Neuronal stem cell (in vitro differentiated cells): Measurements from ENCODE around the gene AGPAT2.

ENCODE experiments used
- DNase-seq: peaks from one replicate; pipeline ENCODE4 v3.0.0-alpha.2; 2013; ENCODE audit warnings: low spot score
- H2AFZ ChIP-seq: one replicate; pipeline ENCODE4 v1.6.1; 2013; ENCODE audit warnings: mild to moderate bottlenecking, low read length, inconsistent platforms
- H2AK5ac ChIP-seq: 2 replicates; pipeline ENCODE4 v1.6.1; 2013; ENCODE audit warnings: low read depth, mild to moderate bottlenecking, inconsistent platforms, low read length, moderate library complexity, mixed read lengths
- H2BK120ac ChIP-seq: 2 replicates; pipeline ENCODE4 v1.6.1; 2013; ENCODE audit warnings: low read depth, mild to moderate bottlenecking, inconsistent platforms, low read length, moderate library complexity, mixed read lengths
- H2BK12ac ChIP-seq: one replicate; pipeline ENCODE4 v1.6.1; 2013; ENCODE audit warnings: low read length, inconsistent platforms
- H2BK15ac ChIP-seq: 2 replicates; pipeline ENCODE4 v1.6.1; 2013; ENCODE audit warnings: mild to moderate bottlenecking, low read length, inconsistent platforms, mixed read lengths
- H2BK5ac ChIP-seq: one replicate; pipeline ENCODE4 v1.6.1; 2013; ENCODE audit warnings: inconsistent platforms, mild to moderate bottlenecking, low read length, moderate library complexity
- H3K14ac ChIP-seq: one replicate; pipeline ENCODE4 v1.6.1; 2013; ENCODE audit warnings: low read length, inconsistent platforms
- H3K18ac ChIP-seq: 2 replicates; pipeline ENCODE4 v1.6.1; 2013; ENCODE audit warnings: low read length, inconsistent platforms
- H3K23ac ChIP-seq: 2 replicates; pipeline ENCODE4 v1.6.1; 2013; ENCODE audit warnings: low read depth, mild to moderate bottlenecking, mixed read lengths, low read length, inconsistent platforms; ENCODE audit not compliant: poor library complexity
- H3K27ac ChIP-seq: replicated peaks from 3 replicates; pipeline ENCODE4 v1.5.1; 2013; ENCODE audit warnings: low read length, inconsistent platforms
- H3K27me3 ChIP-seq, 3 experiments: 2 replicates each; pipeline ENCODE4 v1.6.1; 2013; ENCODE audit warnings: low read length in 3 of 3, mild to moderate bottlenecking in 2 of 3, inconsistent platforms in 1 of 3, low read depth in 1 of 3, mixed read lengths in 1 of 3, moderate library complexity in 1 of 3; ENCODE audit not compliant: control insufficient read depth in 3 of 3, insufficient read depth in 3 of 3
- H3K36me3 ChIP-seq, 2 donors: replicated peaks in 1 of 2; 2 replicates each; pipeline ENCODE4 v1.6.1; 2013; ENCODE audit warnings: low read length in 2 of 2; ENCODE audit not compliant: control insufficient read depth in 2 of 2, insufficient read depth in 2 of 2
- H3K4ac ChIP-seq: 2 replicates; pipeline ENCODE4 v1.6.1; 2013; ENCODE audit warnings: inconsistent platforms, mild to moderate bottlenecking, low read length, moderate library complexity
- H3K4me1 ChIP-seq, 2 donors: 1 replicate in 1 of 2; 2 replicates in 1 of 2; pipeline ENCODE4 v1.6.1; 2013; ENCODE audit warnings: low read length in 2 of 2, low read depth in 1 of 2; ENCODE audit not compliant: control insufficient read depth in 2 of 2, insufficient read depth in 1 of 2
- H3K4me2 ChIP-seq: one replicate; pipeline ENCODE4 v1.6.1; 2013; ENCODE audit warnings: mild to moderate bottlenecking, low read length, inconsistent platforms; ENCODE audit not compliant: insufficient read depth, poor library complexity, severe bottlenecking
- H3K4me3 ChIP-seq, 2 donors: 2 replicates each; pipeline ENCODE4 v1.5.1; 2013; ENCODE audit warnings: low read length in 2 of 2, mild to moderate bottlenecking in 2 of 2, inconsistent platforms in 1 of 2, moderate library complexity in 1 of 2
- H3K79me1 ChIP-seq: one replicate; pipeline ENCODE4 v1.6.1; 2013; ENCODE audit warnings: low read depth, mild to moderate bottlenecking, inconsistent platforms, low read length, moderate library complexity
- H3K9ac ChIP-seq: one replicate; pipeline ENCODE4 v1.6.1; 2013; ENCODE audit warnings: mild to moderate bottlenecking, low read depth, low read length, inconsistent platforms; ENCODE audit not compliant: poor library complexity
- H3K9me3 ChIP-seq, 2 donors: replicated peaks in 1 of 2; 2 replicates each; pipeline versions ENCODE3 to v1.6.1; 2013; ENCODE audit warnings: low read length in 2 of 2, mild to moderate bottlenecking in 2 of 2, inconsistent platforms in 1 of 2, low read depth in 1 of 2, mixed read lengths in 1 of 2, moderate library complexity in 1 of 2; ENCODE audit not compliant: control insufficient read depth in 2 of 2, insufficient read depth in 1 of 2
- H4K8ac ChIP-seq: one replicate; pipeline ENCODE4 v1.6.1; 2013; ENCODE audit warnings: low read depth, mild to moderate bottlenecking, inconsistent platforms, low read length, moderate library complexity
- H4K91ac ChIP-seq: one replicate; pipeline ENCODE4 v1.6.1; 2013; ENCODE audit warnings: low read length, low read depth, mild to moderate bottlenecking, inconsistent platforms; ENCODE audit not compliant: poor library complexity
- WGBS, 2 donors: extraction: QIAGEN DNeasy Blood & Tissue Kit; methylation state at CpG; one replicate each; pipeline ENCODE4 v1.1.7; 2013; ENCODE audit warnings: missing lambda C conversion rate in 2 of 2, mixed read lengths in 1 of 2; ENCODE audit not compliant: insufficient read length in 2 of 2, insufficient replicate concordance in 1 of 2; ENCODE audit errors: extremely low coverage in 2 of 2; 5-methylcytosine and 5-hydroxymethylcytosine counted together

Gene AGPAT2

GRCh38 chr9:136643596-136644342 is 43.5 kb downstream of the AGPAT2 start:
- H4K8ac ChIP-seq: no peak overlapping the region
- H4K91ac ChIP-seq: no peak overlapping the region
- H2BK120ac ChIP-seq: no peak overlapping the region
- no peak overlapping the region for H3K4me2 ChIP-seq
- H3K27me3 ChIP-seq: no peaks in the 10 kb centered on the region
- no peak for DNase-seq
- H2BK12ac ChIP-seq: no peak overlapping the region
- H3K4me3 ChIP-seq: no peak overlapping the region
- H3K9me3 ChIP-seq: peaks cover 0 to 2% of the 10 kb centered on the region in 2 donors
- no CpG with 5 or more reads among the region's 31 CpGs for WGBS, 2 donors
- H2BK15ac ChIP-seq: peak overlapping the region; percentile 100
- H3K4me1 ChIP-seq: peaks cover 17 to 32% of the 10 kb centered on the region in 2 donors
- no peak overlapping the region for H3K9ac ChIP-seq
- peak overlapping the region; percentile 53 for H3K23ac ChIP-seq
- H3K79me1 ChIP-seq: peaks cover 2% of the 10 kb centered on the region
- peak overlapping the region; percentile 48 for H2AK5ac ChIP-seq
- H2BK5ac ChIP-seq: peak overlapping the region; percentile 1
- no peak overlapping the region for H3K27ac ChIP-seq
- H3K18ac ChIP-seq: peak overlapping the region; percentile 38
- H3K4ac ChIP-seq: no peak overlapping the region
- H2AFZ ChIP-seq: peak overlapping the region; percentile 99
- no peak overlapping the region for H3K14ac ChIP-seq
- H3K36me3 ChIP-seq: no peaks in the 10 kb centered on the region

- Histone ChIP-seq H2BK15ac (no peak overlapping the region), H3K27ac (no peak overlapping the region), H3K4me1 (peaks cover 17 to 32% of the 10 kb centered on the region in 2 donors), H3K9me3 (no peaks in the 10 kb centered on the region), H3K36me3 (no peaks in the 10 kb centered on the region), H4K91ac (no peak overlapping the region), H3K27me3 (no peaks in the 10 kb centered on the region), H3K79me1 (peaks cover 2% of the 10 kb centered on the region), H2AK5ac (no peak overlapping the region), H3K14ac (no peak overlapping the region), H3K4me2 (no peak overlapping the region), H4K8ac (no peak overlapping the region), H2BK120ac (no peak overlapping the region), H3K4me3 (no peak overlapping the region), H2AFZ (no peak overlapping the region), H3K4ac (no peak overlapping the region), H2BK5ac (no peak overlapping the region), H2BK12ac (no peak overlapping the region), H3K18ac (no peak overlapping the region), H3K23ac (no peak overlapping the region), H3K9ac (no peak overlapping the region)
- WGBS, 2 donors: no CpG with 5 or more reads among the region's 7 CpGs
- no peak for DNase-seq
Observed at GRCh38 chr9:136642439-136642921, 44.8 kb downstream of the AGPAT2 start.

GRCh38 chr9:136640171-136641111 is 46.8 kb downstream of the AGPAT2 start:
- Histone ChIP-seq H3K18ac (no peak overlapping the region), H2BK15ac (no peak overlapping the region)

GRCh38 chr9:136634904-136635303 is 52.4 kb downstream of the AGPAT2 start:
- no CpG with 5 or more reads among the region's 11 CpGs for WGBS, 2 donors
- Histone ChIP-seq H2BK15ac (no peak overlapping the region), H3K23ac (no peak overlapping the region), H3K4me2 (no peak overlapping the region), H2AFZ (no peak overlapping the region), H4K91ac (no peak overlapping the region), H2BK12ac (no peak overlapping the region), H4K8ac (no peak overlapping the region), H3K4ac (no peak overlapping the region), H3K79me1 (no peaks in the 10 kb centered on the region), H2BK5ac (no peak overlapping the region), H3K9ac (no peak overlapping the region), H2AK5ac (no peak overlapping the region), H3K18ac (no peak overlapping the region), H3K27ac (no peak overlapping the region), H3K4me1 (peaks cover 8% of the 10 kb centered on the region in 2 donors), H3K27me3 (peaks cover 0 to 4% (median 0%) of the 10 kb centered on the region in 3 experiments), H3K36me3 (peaks cover 0 to 3% of the 10 kb centered on the region in 2 donors), H3K9me3 (peaks cover 0 to 6% of the 10 kb centered on the region in 2 donors), H2BK120ac (no peak overlapping the region), H3K14ac (no peak overlapping the region), H3K4me3 (no peak overlapping the region)
- DNase-seq: no peak

More at GRCh38 chr9:136640171-136641111, 46.8 kb downstream of the AGPAT2 start:
- H3K4me1 ChIP-seq: peaks cover 11 to 15% of the 10 kb centered on the region in 2 donors
- H3K23ac ChIP-seq: no peak overlapping the region
- no peak overlapping the region for H3K27ac ChIP-seq
- H2BK12ac ChIP-seq: no peak overlapping the region
- H4K8ac ChIP-seq: no peak overlapping the region
- no peak overlapping the region for H3K4me3 ChIP-seq
- H3K4ac ChIP-seq: no peak overlapping the region
- no peaks in the 10 kb centered on the region for H3K9me3 ChIP-seq
- no peak overlapping the region for H2BK5ac ChIP-seq
- H2AFZ ChIP-seq: no peak overlapping the region
- no peaks in the 10 kb centered on the region for H3K27me3 ChIP-seq
- no peak overlapping the region for H3K14ac ChIP-seq
- DNase-seq: no peak
- no peak overlapping the region for H3K9ac ChIP-seq
- H2BK120ac ChIP-seq: no peak overlapping the region
- no peaks in the 10 kb centered on the region for H3K36me3 ChIP-seq
- peaks cover 2% of the 10 kb centered on the region for H3K79me1 ChIP-seq
- H2AK5ac ChIP-seq: no peak overlapping the region
- H3K4me2 ChIP-seq: no peak overlapping the region
- WGBS, 2 donors: no CpG with 5 or more reads among the region's 32 CpGs
- no peak overlapping the region for H4K91ac ChIP-seq
